B cell (primary cell): Measurements from ENCODE around the gene KPNB1.

ENCODE experiments used
- CTCF ChIP-seq: fragments of 200-600 bp; IDR thresholded peaks from one replicate; pipeline ENCODE4 v1.8.0; 2022; ENCODE audit warnings: antibody characterized with exemption, mild to moderate bottlenecking
- EZH2 ChIP-seq: IDR thresholded peaks from 2 replicates; pipeline ENCODE4 v1.6.1; 2012; ENCODE audit warnings: borderline replicate concordance, low read depth, mild to moderate bottlenecking, moderate library complexity, low read length; ENCODE audit not compliant: insufficient read depth, poor library complexity, severe bottlenecking

DNA sequence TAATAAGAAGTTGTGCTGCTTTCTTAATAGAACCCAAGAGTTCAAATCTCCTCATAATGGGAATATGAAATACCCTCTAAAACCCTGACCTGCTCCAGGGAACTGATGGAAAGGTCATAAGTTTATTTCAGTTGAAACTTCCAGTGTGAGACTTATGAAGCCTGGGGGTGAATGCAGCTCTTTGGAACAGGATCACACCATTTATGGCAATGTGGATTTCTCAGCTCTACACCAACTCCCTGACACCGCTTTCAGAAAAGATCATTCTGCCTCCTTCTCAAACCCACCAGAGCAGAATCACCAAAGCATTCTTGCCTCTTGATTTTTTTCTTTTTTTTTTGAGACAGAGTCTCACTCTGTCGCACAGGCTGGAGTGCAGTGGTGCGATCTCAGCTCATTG is 16.7 kb upstream of the KPNB1 start:
- TF ChIP-seq CTCF = no peak
- TF ChIP-seq EZH2 = no peak
